HepG2 (cell line): Measurements from ENCODE around the gene MYO3A. TPM values are rescaled to one million over a fixed set of nuclear protein-coding genes. Genes with fewer than 3 reads are reported as not detected.

ENCODE experiments used
- ATAC-seq: fragments of 200-7000 bp; cut with Tn5 transposase; 3 replicates; pipeline ENCODE4 v1.9.1; 2020; ENCODE audit warnings: mild to moderate bottlenecking, moderate library complexity
- BruUV-seq: library from RNA; stranded (reverse); fragments of 400-500 nt; replicated peaks from 2 replicates; lab custom pipeline; 2021; lab: Mats Ljungman, UMichigan
- CTCF ChIA-PET: fragments of 300-600 bp; formaldehyde crosslinking; extraction: SDS; loops from one replicate; lab custom pipeline; 2021; ENCODE audit warnings: low total read pairs, inconsistent platforms, low intra/inter-chr PET ratio; lab: Yijun Ruan, JAX
- POLR2A ChIA-PET: fragments of 350-600 bp; sonication (Branson Sonifier 250); formaldehyde crosslinking; loops from one replicate; lab custom pipeline; 2020; ENCODE audit warnings: antibody characterized with exemption, inconsistent platforms; lab: Yijun Ruan, JAX
- DNase-seq: peaks from one replicate; pipeline ENCODE4 v3.0.0-alpha.2; 2015; ENCODE audit warnings: low spot score
- FAIRE-seq: peaks from 3 replicates; lab custom pipeline; 2011; peaks lifted over from hg19 to GRCh38; lab: Jason Lieb, UNC
- H2AFZ ChIP-seq: one replicate; pipeline ENCODE4 v1.6.1; 2011; ENCODE audit warnings: low read length, inconsistent platforms
- H3K27ac ChIP-seq: fragments of 300-600 bp; 3 replicates; pipeline ENCODE4 v1.8.0; 2011; ENCODE audit warnings: mixed run types, mild to moderate bottlenecking, mixed read lengths, low read length, inconsistent platforms; ENCODE audit not compliant: insufficient read depth; ENCODE audit errors: extremely low read length
- H3K27me3 ChIP-seq, 2 experiments: fragments of 200-600 bp in 1 of 2; 2 replicates in 1 of 2; 3 replicates in 1 of 2; pipeline versions ENCODE4 v1.6.0 to v1.8.0; 2011; ENCODE audit warnings: low read length in 2 of 2, mild to moderate bottlenecking in 2 of 2, moderate library complexity in 2 of 2, inconsistent platforms in 1 of 2; ENCODE audit not compliant: insufficient read depth in 2 of 2, control insufficient read depth in 1 of 2
- H3K36me3 ChIP-seq, 2 experiments: fragments of 200-600 bp in 1 of 2; replicated peaks in 1 of 2; 2 replicates in 1 of 2; 3 replicates in 1 of 2; pipeline versions ENCODE4 v1.5.1 to v1.8.0; 2011; ENCODE audit warnings: low read length in 2 of 2, inconsistent platforms in 1 of 2; ENCODE audit not compliant: insufficient read depth in 2 of 2, control insufficient read depth in 1 of 2
- H3K4me1 ChIP-seq: 2 replicates; pipeline ENCODE4 v1.5.1; 2012; ENCODE audit warnings: low read length, inconsistent platforms; ENCODE audit not compliant: insufficient read depth
- H3K4me2 ChIP-seq: 2 replicates; pipeline ENCODE4 v1.6.0; 2011; ENCODE audit warnings: low read depth, low read length, inconsistent platforms
- H3K4me3 ChIP-seq, 3 experiments: fragments of 200-600 bp in 1 of 3; sonication (generic), shearing (Covaris generic) in 1 of 3; replicated peaks in 1 of 3; 2 replicates each; pipeline ENCODE4 v1.5.1; 2011 to 2016; ENCODE audit warnings: low read length in 3 of 3, inconsistent platforms in 2 of 3, low read depth in 2 of 3, mild to moderate bottlenecking in 2 of 3, control low read depth in 1 of 3, mixed read lengths in 1 of 3; ENCODE audit not compliant: insufficient read depth in 1 of 3
- H3K79me2 ChIP-seq: one replicate; pipeline ENCODE4 v1.6.1; 2011; ENCODE audit warnings: low read length, inconsistent platforms; ENCODE audit not compliant: insufficient read depth
- H3K9ac ChIP-seq: 2 replicates; pipeline ENCODE4 v1.6.0; 2011; ENCODE audit warnings: mild to moderate bottlenecking, low read depth, low read length, inconsistent platforms; ENCODE audit not compliant: insufficient read depth
- H3K9me3 ChIP-seq: 2 replicates; pipeline ENCODE4 v1.5.1; 2012; ENCODE audit warnings: mild to moderate bottlenecking, low read length
- H4K20me1 ChIP-seq: 2 replicates; pipeline ENCODE4 v1.6.0; 2011; ENCODE audit warnings: inconsistent platforms, mild to moderate bottlenecking, low read length, moderate library complexity; ENCODE audit not compliant: insufficient read depth
- GMEB1 ChIP-seq: sonication (generic); formaldehyde crosslinking; IDR thresholded peaks from 2 replicates; pipeline ENCODE4 v1.5.1; 2020; ENCODE audit warnings: missing genetic modification reagents, mild to moderate bottlenecking, borderline replicate concordance
- PTBP1 ChIP-seq: fragments of 200-400 bp; formaldehyde crosslinking; IDR thresholded peaks from 2 replicates; pipeline ENCODE4 v1.6.1; 2018; ENCODE audit warnings: low read length, low read depth; ENCODE audit not compliant: poor library complexity, severe bottlenecking
- SCMH1 ChIP-seq: sonication (generic); formaldehyde crosslinking; IDR thresholded peaks from 2 replicates; pipeline ENCODE4 v1.9.0; 2021; ENCODE audit warnings: missing genetic modification reagents, mild to moderate bottlenecking, borderline replicate concordance
- ZNF562 ChIP-seq: sonication (generic); formaldehyde crosslinking; IDR thresholded peaks from 2 replicates; pipeline ENCODE4 v1.8.0; 2022; ENCODE audit warnings: missing genetic modification reagents, borderline replicate concordance
- ZNF703 ChIP-seq: sonication (generic); formaldehyde crosslinking; IDR thresholded peaks from 2 replicates; pipeline ENCODE4 v1.5.1; 2020; ENCODE audit warnings: missing genetic modification reagents, mild to moderate bottlenecking, moderate library complexity, borderline replicate concordance
- ZNF792 ChIP-seq: IDR thresholded peaks from 2 replicates; pipeline ENCODE4 v1.6.1; 2016
- ZNF850 ChIP-seq: sonication (generic); formaldehyde crosslinking; conservative IDR thresholded peaks from 2 replicates; pipeline ENCODE4 v1.9.0; 2021; ENCODE audit warnings: mild to moderate bottlenecking, missing genetic modification reagents
- ZNF883 ChIP-seq: sonication (generic); formaldehyde crosslinking; IDR thresholded peaks from 2 replicates; pipeline ENCODE4 v1.5.1; 2020; ENCODE audit warnings: mild to moderate bottlenecking, missing genetic modification reagents; ENCODE audit errors: not compliant biosample characterization
- WGBS: methylation state at CpG from one replicate; pipeline ENCODE4 v1.1.6; 2017; ENCODE audit warnings: low lambda C conversion rate; 5-methylcytosine and 5-hydroxymethylcytosine counted together
- in situ Hi-C: cut with HindIII; loops from 2 replicates; pipeline ENCODE4 v1.10.0; 2017; ENCODE audit warnings: low pct_unique_long_range_greater_than_20kb; ENCODE audit not compliant: extremely low pct_ligation_motif_present
- intact Hi-C: fragments of 100-400 bp; cut with micrococcal nuclease; formaldehyde crosslinking; loops from one replicate; pipeline ENCODE4 v1.10.0; 2022; ENCODE audit not compliant: unreplicated experiment
- polyA plus RNA-seq, 8 experiments: library from polyadenylated mRNA; depleted of rRNA in 3 of 8; stranded (reverse) in 7 of 8; unstranded in 1 of 8; fragments of >200 nt; fragmentation: Illumina TruSeq in 4 of 8; extraction: Trizol in 4 of 8; gene quantifications; 2 replicates each; pipeline versions ENCODE4 v1.2.1 to v1.2.3, GENCODE V29; 2011 to 2016; ENCODE audit warnings: low read depth in 4 of 8, missing spikeins in 1 of 8, mixed read lengths in 1 of 8; ENCODE audit not compliant: insufficient read depth in 1 of 8
- total RNA-seq, 5 experiments: library from RNA; depleted of rRNA; stranded (reverse); fragments of >200 nt; fragmentation: Illumina TruSeq; extraction: Trizol; gene quantifications; 2 replicates each; pipeline ENCODE4 v1.2.3, GENCODE V29; 2016; ENCODE audit warnings: low read depth in 1 of 5
- TF ChIP-seq, protein P1 (sequence below): sonication (generic); formaldehyde crosslinking; IDR thresholded peaks from 2 replicates; pipeline ENCODE4 v1.5.0; 2020; ENCODE audit warnings: mild to moderate bottlenecking, missing genetic modification reagents, borderline replicate concordance

MYO3A gene
- total and polyA plus RNA-seq, 2 of the 13 experiments (the other 11 are each of a cell fraction or from before 2014, with no cell fraction given) = not detected

- in situ Hi-C loops = no loop called here
- H3K4me3 ChIP-seq = no peak overlapping the region
- 0% methylated on average over 1 of the region's 1 CpG for WGBS
- TF ChIP-seq ZNF703 (CRISPR knock-in tag) (no peak), GMEB1 (CRISPR knock-in tag) (no peak), ZNF850 (CRISPR knock-in tag) (no peak), ZNF792 (CRISPR knock-in tag) (no peak), ZNF883 (CRISPR knock-in tag) (no peak), ZNF562 (CRISPR knock-in tag) (no peak), SCMH1 (CRISPR knock-in tag) (no peak), PTBP1 (no peak)
- TF ChIP-seq, protein P1, sequence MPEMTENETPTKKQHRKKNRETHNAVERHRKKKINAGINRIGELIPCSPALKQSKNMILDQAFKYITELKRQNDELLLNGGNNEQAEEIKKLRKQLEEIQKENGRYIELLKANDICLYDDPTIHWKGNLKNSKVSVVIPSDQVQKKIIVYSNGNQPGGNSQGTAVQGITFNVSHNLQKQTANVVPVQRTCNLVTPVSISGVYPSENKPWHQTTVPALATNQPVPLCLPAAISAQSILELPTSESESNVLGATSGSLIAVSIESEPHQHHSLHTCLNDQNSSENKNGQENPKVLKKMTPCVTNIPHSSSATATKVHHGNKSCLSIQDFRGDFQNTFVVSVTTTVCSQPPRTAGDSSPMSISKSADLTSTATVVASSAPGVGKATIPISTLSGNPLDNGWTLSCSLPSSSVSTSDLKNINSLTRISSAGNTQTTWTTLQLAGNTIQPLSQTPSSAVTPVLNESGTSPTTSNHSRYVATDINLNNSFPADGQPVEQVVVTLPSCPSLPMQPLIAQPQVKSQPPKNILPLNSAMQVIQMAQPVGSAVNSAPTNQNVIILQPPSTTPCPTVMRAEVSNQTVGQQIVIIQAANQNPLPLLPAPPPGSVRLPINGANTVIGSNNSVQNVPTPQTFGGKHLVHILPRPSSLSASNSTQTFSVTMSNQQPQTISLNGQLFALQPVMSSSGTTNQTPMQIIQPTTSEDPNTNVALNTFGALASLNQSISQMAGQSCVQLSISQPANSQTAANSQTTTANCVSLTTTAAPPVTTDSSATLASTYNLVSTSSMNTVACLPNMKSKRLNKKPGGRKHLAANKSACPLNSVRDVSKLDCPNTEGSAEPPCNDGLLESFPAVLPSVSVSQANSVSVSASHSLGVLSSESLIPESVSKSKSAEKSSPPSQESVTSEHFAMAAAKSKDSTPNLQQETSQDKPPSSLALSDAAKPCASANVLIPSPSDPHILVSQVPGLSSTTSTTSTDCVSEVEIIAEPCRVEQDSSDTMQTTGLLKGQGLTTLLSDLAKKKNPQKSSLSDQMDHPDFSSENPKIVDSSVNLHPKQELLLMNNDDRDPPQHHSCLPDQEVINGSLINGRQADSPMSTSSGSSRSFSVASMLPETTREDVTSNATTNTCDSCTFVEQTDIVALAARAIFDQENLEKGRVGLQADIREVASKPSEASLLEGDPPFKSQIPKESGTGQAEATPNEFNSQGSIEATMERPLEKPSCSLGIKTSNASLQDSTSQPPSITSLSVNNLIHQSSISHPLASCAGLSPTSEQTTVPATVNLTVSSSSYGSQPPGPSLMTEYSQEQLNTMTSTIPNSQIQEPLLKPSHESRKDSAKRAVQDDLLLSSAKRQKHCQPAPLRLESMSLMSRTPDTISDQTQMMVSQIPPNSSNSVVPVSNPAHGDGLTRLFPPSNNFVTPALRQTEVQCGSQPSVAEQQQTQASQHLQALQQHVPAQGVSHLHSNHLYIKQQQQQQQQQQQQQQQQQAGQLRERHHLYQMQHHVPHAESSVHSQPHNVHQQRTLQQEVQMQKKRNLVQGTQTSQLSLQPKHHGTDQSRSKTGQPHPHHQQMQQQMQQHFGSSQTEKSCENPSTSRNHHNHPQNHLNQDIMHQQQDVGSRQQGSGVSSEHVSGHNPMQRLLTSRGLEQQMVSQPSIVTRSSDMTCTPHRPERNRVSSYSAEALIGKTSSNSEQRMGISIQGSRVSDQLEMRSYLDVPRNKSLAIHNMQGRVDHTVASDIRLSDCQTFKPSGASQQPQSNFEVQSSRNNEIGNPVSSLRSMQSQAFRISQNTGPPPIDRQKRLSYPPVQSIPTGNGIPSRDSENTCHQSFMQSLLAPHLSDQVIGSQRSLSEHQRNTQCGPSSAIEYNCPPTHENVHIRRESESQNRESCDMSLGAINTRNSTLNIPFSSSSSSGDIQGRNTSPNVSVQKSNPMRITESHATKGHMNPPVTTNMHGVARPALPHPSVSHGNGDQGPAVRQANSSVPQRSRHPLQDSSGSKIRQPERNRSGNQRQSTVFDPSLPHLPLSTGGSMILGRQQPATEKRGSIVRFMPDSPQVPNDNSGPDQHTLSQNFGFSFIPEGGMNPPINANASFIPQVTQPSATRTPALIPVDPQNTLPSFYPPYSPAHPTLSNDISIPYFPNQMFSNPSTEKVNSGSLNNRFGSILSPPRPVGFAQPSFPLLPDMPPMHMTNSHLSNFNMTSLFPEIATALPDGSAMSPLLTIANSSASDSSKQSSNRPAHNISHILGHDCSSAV (CRISPR knock-in tag) = no peak
- BruUV-seq = no TSS peak
- ChIA-PET CTCF (no interaction called here), POLR2A (no interaction called here)
- DNase-seq = no peak
- H3K4me1 ChIP-seq = no peaks in the 10 kb centered on the region
- no peaks in the 10 kb centered on the region for H3K9me3 ChIP-seq
- no peaks in the 10 kb centered on the region for H3K79me2 ChIP-seq
- no peak overlapping the region for H3K27ac ChIP-seq
- H2AFZ ChIP-seq = no peak overlapping the region
- intact Hi-C loops = no loop called here
- ATAC-seq = no peak
- no peaks in the 10 kb centered on the region for H3K27me3 ChIP-seq
- no peak for FAIRE-seq
- H3K36me3 ChIP-seq = no peaks in the 10 kb centered on the region
- H3K4me2 ChIP-seq = no peak overlapping the region
- H4K20me1 ChIP-seq = no peaks in the 10 kb centered on the region
- no peak overlapping the region for H3K9ac ChIP-seq
Observed at GRCh38 chr10:26015092-26015491, 81.1 kb downstream of the MYO3A start.
